ENCODE results near the gene SYNRG. TPM values are rescaled to one million over a fixed set of nuclear protein-coding genes. Genes with fewer than 3 reads are reported as not detected.

SYNRG gene
- total and polyA plus RNA-seq, 2 of the 13 experiments (the other 11 are each of a cell fraction or from before 2014, with no cell fraction given) = 7.3 to 8.7 TPM

DNA sequence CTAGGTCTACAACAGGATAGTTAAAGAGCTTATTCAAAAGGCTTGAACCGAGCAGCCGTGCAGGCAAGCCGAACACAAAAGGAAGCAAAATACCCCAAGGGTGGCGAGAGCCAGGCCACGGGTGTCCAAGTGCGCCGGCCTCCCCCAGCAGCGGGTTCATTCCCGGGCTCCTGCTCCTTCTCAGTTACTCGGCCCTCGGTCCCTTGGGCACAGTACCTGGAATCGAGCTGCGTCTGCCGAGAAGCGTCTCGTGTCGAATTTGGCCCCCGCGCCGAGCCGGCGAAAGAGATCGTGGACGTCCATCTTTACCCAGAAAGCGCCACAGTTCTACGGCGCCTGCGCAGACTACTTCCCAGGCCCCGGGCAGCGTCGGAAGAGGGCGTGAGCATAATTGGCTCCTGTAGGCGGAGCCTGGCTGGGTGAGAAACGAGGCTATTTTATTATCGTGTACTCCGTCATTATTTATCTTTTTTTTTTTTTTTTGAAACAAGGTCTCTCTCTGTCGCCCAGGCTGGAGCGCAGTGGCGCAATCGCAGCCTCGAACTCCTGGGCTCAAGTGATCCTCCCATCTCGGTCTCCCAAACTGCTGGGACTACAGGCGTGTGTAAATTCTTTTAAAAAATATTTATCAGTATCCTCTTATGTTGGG, 34.0 kb upstream of the SYNRG start, which contains the start of gene DDX52 (continued):
- TF ChIP-seq, protein P1, sequence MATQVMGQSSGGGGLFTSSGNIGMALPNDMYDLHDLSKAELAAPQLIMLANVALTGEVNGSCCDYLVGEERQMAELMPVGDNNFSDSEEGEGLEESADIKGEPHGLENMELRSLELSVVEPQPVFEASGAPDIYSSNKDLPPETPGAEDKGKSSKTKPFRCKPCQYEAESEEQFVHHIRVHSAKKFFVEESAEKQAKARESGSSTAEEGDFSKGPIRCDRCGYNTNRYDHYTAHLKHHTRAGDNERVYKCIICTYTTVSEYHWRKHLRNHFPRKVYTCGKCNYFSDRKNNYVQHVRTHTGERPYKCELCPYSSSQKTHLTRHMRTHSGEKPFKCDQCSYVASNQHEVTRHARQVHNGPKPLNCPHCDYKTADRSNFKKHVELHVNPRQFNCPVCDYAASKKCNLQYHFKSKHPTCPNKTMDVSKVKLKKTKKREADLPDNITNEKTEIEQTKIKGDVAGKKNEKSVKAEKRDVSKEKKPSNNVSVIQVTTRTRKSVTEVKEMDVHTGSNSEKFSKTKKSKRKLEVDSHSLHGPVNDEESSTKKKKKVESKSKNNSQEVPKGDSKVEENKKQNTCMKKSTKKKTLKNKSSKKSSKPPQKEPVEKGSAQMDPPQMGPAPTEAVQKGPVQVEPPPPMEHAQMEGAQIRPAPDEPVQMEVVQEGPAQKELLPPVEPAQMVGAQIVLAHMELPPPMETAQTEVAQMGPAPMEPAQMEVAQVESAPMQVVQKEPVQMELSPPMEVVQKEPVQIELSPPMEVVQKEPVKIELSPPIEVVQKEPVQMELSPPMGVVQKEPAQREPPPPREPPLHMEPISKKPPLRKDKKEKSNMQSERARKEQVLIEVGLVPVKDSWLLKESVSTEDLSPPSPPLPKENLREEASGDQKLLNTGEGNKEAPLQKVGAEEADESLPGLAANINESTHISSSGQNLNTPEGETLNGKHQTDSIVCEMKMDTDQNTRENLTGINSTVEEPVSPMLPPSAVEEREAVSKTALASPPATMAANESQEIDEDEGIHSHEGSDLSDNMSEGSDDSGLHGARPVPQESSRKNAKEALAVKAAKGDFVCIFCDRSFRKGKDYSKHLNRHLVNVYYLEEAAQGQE (IDR thresholded peaks at IDR 0.05; ENCODE audit: borderline replicate concordance in 1 of 2, low read depth in 1 of 2, low read length in 2 of 2) = no peak; a peak in 1 of 4 replicates
- TF ChIP-seq TAF1 (CRISPR knock-in tag; IDR thresholded peaks at IDR 0.05) = peak; percentile 74
- no peak for TF ChIP-seq ZNF432 (CRISPR knock-in tag; IDR thresholded peaks at IDR 0.05; ENCODE audit: borderline replicate concordance)
- no peak for TF ChIP-seq ZNF383 (CRISPR knock-in tag; IDR thresholded peaks at IDR 0.05; ENCODE audit: borderline replicate concordance)
- TF ChIP-seq TERF1 (CRISPR knock-in tag; IDR thresholded peaks at IDR 0.05) = no peak
- TF ChIP-seq, protein P2, sequence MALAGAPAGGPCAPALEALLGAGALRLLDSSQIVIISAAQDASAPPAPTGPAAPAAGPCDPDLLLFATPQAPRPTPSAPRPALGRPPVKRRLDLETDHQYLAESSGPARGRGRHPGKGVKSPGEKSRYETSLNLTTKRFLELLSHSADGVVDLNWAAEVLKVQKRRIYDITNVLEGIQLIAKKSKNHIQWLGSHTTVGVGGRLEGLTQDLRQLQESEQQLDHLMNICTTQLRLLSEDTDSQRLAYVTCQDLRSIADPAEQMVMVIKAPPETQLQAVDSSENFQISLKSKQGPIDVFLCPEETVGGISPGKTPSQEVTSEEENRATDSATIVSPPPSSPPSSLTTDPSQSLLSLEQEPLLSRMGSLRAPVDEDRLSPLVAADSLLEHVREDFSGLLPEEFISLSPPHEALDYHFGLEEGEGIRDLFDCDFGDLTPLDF (CRISPR knock-in tag; IDR thresholded peaks at IDR 0.05) = peak; percentile 29; the same call in 1 of the 2 replicates
- TF ChIP-seq ZNF121 (CRISPR knock-in tag; IDR thresholded peaks at IDR 0.05) = no peak
- TF ChIP-seq ZNF747 (CRISPR knock-in tag; IDR thresholded peaks at IDR 0.05; ENCODE audit: borderline replicate concordance) = peak; percentile 58; the same call in 1 of the 2 replicates
- TF ChIP-seq TEAD3 (CRISPR knock-in tag; optimal IDR thresholded peaks at IDR 0.05; ENCODE audit: borderline replicate concordance) = no peak
- TF ChIP-seq, protein P3, sequence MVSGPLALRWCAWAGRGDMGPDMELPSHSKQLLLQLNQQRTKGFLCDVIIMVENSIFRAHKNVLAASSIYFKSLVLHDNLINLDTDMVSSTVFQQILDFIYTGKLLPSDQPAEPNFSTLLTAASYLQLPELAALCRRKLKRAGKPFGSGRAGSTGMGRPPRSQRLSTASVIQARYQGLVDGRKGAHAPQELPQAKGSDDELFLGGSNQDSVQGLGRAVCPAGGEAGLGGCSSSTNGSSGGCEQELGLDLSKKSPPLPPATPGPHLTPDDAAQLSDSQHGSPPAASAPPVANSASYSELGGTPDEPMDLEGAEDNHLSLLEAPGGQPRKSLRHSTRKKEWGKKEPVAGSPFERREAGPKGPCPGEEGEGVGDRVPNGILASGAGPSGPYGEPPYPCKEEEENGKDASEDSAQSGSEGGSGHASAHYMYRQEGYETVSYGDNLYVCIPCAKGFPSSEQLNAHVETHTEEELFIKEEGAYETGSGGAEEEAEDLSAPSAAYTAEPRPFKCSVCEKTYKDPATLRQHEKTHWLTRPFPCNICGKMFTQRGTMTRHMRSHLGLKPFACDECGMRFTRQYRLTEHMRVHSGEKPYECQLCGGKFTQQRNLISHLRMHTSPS (CRISPR knock-in tag; IDR thresholded peaks at IDR 0.05; ENCODE audit: low read depth) = no peak
- no peak for TF ChIP-seq ZNF34 (CRISPR knock-in tag; IDR thresholded peaks at IDR 0.05; ENCODE audit: borderline replicate concordance)
- no peak for TF ChIP-seq TFDP1 (CRISPR knock-in tag; IDR thresholded peaks at IDR 0.05; ENCODE audit: borderline replicate concordance)
- TF ChIP-seq ZNF512 (CRISPR knock-in tag; IDR thresholded peaks at IDR 0.05) = no peak
- no peak for TF ChIP-seq FOXK2 (IDR thresholded peaks at IDR 0.05)
- TF ChIP-seq, protein P4, sequence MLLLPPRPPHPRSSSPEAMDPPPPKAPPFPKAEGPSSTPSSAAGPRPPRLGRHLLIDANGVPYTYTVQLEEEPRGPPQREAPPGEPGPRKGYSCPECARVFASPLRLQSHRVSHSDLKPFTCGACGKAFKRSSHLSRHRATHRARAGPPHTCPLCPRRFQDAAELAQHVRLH (CRISPR knock-in tag; IDR thresholded peaks at IDR 0.05; ENCODE audit: borderline replicate concordance, low read depth) = no peak
- TF ChIP-seq SALL2 (CRISPR knock-in tag; IDR thresholded peaks at IDR 0.05) = 0 out of 2 replicates have a peak, but pooled peaks have one; percentile 43
- peak; percentile 41; the same call in 1 of the 2 replicates for TF ChIP-seq SIN3B (IDR thresholded peaks at IDR 0.05; ENCODE audit: low read length)
- peak; percentile 64; the same call in 1 of the 2 replicates for TF ChIP-seq ZNF20 (CRISPR knock-in tag; IDR thresholded peaks at IDR 0.05)

Measured in HepG2 (cell line).